ENCODE data around the gene HELB.
"Not testable (repeated sequence)": the region's sequence is repeated elsewhere in the genome, so short reads cannot be mapped to it uniquely, and the experiment has no call there.

HELB gene

GRCh38 chr12:66297923-66298322 is 4.4 kb upstream of the HELB start:
- TF ChIP-seq CTCF (conservative IDR thresholded peaks at IDR 0.05; ENCODE audit: low read length) = no peak
- H3K4me3 ChIP-seq (ENCODE audit: low read length) = no peak overlapping the region
- DNase-seq (ENCODE audit: low read depth) = no peak

DNA sequence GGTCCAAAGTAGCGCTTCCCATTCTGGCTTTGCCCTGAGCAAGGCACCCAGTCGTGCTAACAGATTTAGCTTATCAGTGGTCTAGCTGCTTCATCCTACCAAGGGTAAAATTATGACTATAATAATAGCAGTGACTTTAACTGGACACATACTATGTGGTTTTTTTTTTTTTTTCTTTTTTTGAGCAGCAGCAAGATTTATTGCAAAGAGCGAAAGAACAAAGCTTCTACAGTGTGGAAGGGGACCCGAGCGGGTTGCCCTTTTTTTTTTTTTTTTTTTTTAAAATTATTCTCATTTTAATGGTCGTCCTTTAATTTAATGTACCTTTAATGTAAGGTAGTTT is 505 bp downstream of the HELB start:
- peak overlapping the region; percentile 96 for H3K4me3 ChIP-seq (ENCODE audit: low read length)
- no peak for TF ChIP-seq CTCF (conservative IDR thresholded peaks at IDR 0.05; ENCODE audit: low read length)
- DNase-seq (ENCODE audit: low read depth) = no peak

DNA sequence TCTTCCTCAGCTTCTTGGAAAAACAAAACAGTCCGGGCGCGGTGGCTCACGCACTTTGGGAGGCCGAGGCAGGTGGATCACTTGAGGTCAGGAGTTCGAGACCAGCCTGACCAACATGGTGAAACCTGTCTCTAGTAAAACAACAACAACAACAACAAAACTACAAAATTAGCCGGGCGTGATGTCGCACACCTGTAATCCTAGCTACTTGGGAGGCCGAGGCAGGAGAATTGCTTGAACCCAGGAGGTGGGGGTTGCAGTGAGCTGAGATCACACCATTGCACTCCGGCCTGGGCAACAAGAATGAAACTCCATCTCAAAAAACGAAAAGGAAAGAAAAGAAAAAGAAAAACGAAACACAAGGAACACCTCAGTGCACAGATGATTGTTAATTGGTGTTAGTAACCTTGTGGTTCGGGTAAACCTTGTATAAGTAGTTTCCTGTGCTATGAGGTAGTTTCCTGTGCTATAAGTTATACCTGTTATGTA is 1.1 kb downstream of the HELB start:
- H3K4me3 ChIP-seq (ENCODE audit: low read length) = peak overlapping the region; percentile 96
- DNase-seq (ENCODE audit: low read depth) = not testable (repeated sequence)

DNA sequence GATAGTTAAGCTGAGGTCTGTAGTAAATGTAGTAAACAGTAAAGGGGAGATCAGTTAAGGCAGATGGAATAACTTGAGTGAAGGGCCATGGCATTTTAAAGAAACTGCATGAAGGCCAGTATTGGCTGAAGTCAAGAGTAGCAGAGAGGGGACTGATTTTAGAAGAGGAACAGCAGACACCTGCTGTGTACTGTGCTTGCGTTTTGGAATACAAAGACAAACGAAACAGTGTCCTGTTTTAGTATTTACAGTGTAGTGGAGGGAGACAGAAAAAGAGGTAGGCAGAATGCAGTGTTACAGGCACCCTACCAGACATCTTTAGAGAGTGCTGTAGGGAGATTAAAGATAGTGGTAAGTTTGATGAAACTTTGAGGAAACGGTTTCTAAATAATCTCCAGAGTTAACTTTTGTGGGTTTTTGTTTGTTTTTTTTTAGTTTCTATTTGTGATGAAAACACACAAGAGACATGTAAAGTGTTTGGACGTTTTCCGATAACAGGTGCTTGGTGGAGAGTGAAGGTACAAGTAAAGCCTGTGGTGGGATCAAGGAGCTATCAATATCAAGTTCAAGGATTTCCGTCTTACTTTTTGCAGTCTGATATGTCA is 2.1 kb downstream of the HELB start:
- TF ChIP-seq CTCF (conservative IDR thresholded peaks at IDR 0.05; ENCODE audit: low read length) = no peak
- H3K4me3 ChIP-seq (ENCODE audit: low read length) = no peak overlapping the region
- DNase-seq (ENCODE audit: low read depth) = no peak

DNA sequence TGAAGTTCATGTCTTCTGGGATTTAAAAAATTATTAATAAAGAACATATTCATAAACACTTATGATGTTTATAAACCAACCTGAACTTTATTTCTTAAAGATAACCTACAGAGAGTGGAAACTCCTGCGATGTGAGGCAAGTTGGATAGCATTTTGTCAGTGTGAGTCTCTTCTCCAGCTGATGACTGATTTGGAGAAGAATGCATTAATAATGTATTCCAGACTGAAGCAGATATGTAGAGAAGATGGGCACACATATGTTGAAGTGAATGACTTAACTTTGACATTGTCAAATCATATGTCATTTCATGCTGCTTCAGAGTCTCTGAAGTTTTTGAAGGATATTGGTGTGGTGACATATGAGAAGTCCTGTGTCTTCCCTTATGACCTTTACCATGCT is 7.3 kb downstream of the HELB start:
- H3K4me3 ChIP-seq (ENCODE audit: low read length) = no peak overlapping the region
- TF ChIP-seq CTCF (conservative IDR thresholded peaks at IDR 0.05; ENCODE audit: low read length) = no peak
- DNase-seq (ENCODE audit: low read depth) = peak; percentile 28

DNA sequence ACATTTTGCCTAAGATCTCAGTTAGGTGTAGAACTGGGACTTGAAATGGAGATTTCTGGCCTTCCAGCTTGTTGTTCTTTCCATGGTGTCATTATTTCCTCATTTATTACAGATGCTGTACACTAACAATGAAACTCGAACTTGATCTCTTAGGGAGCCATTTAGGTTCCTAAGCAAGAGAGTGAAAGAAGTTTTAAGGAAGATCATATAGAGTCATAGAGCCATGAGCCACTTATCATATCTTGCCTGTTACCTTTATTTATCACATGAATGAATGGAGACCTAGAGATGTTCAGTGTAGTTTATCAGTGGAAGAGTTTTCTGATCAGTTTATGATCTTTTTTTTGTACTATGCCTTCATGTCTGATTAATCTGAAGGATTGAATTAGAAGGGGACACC is 9.9 kb downstream of the HELB start:
- no peak for TF ChIP-seq CTCF (conservative IDR thresholded peaks at IDR 0.05; ENCODE audit: low read length)
- DNase-seq (ENCODE audit: low read depth) = no peak
- no peak overlapping the region for H3K4me3 ChIP-seq (ENCODE audit: low read length)

DNA sequence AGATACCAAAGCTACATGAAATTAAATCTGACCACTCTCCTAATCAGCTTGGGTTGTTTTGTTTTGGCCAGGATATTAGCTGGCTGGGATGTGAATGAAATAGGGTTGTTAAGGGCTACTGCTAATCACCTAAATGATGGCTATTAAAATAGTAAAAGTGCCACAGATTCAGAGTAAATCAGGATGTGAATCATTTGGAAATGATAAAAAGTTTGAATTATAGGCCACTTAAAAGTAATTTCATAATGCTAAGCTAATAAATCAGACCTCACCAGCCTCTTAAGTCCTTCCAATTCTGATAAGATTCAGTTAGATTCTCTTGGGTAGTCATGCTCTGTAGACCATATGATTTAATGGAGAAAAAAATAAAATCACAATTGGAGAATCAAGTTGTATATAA is 12.0 kb downstream of the HELB start:
- H3K4me3 ChIP-seq (ENCODE audit: low read length) = no peak overlapping the region
- TF ChIP-seq CTCF (conservative IDR thresholded peaks at IDR 0.05; ENCODE audit: low read length) = no peak
- no peak for DNase-seq (ENCODE audit: low read depth)
